B cell (primary cell): Measurements from ENCODE around the gene PEAK1. TPM values are rescaled to one million over a fixed set of nuclear protein-coding genes. Genes with fewer than 3 reads are reported as not detected.
A peak's percentile ranks its signal among the peaks of the same experiment; 100 is the strongest.

Experiments
- ATAC-seq: fragments of 200-7000 bp; cut with Tn5 transposase; one replicate; pipeline ENCODE4 v1.10.0; 2021; ENCODE audit warnings: low read depth, mild to moderate bottlenecking, moderate number of reproducible peaks, moderate library complexity
- CTCF ChIA-PET: fragments of 350-600 bp; sonication (Branson Sonifier 250); formaldehyde crosslinking; loops from one replicate; lab custom pipeline; 2021; ENCODE audit warnings: antibody characterized with exemption, inconsistent platforms; lab: Charles Lee
- POLR2A ChIA-PET: fragments of 350-600 bp; sonication (Branson Sonifier 250); formaldehyde crosslinking; loops from one replicate; lab custom pipeline; 2021; ENCODE audit warnings: antibody characterized with exemption; lab: Charles Lee
- DNase-seq: peaks from one replicate; pipeline ENCODE4 v3.0.0; 2013
- H2AFZ ChIP-seq: 2 replicates; pipeline ENCODE4 v1.6.1; 2012; ENCODE audit warnings: mild to moderate bottlenecking, low read depth, low read length; ENCODE audit not compliant: insufficient read depth, poor library complexity, severe bottlenecking
- H3K27ac ChIP-seq, 2 donors: 1 replicate in 1 of 2; 2 replicates in 1 of 2; pipeline ENCODE4 v1.5.1; 2012 to 2013; ENCODE audit warnings: low read length in 2 of 2, mild to moderate bottlenecking in 2 of 2, moderate library complexity in 1 of 2
- H3K27me3 ChIP-seq, 4 experiments: fragments of 200-600 bp in 1 of 4; sonication (generic) in 1 of 4; replicated peaks in 1 of 4; 1 replicate in 2 of 4; 2 replicates in 2 of 4; pipeline versions ENCODE4 v1.6.1 to v1.7.0; 2013 to 2016; ENCODE audit warnings: low read length in 3 of 4, mild to moderate bottlenecking in 2 of 4, mixed read lengths in 1 of 4, moderate library complexity in 1 of 4; ENCODE audit not compliant: insufficient read depth in 4 of 4, control insufficient read depth in 3 of 4; ENCODE audit errors: control extremely low read depth in 1 of 4
- H3K36me3 ChIP-seq, 2 experiments: replicated peaks in 1 of 2; 1 replicate in 1 of 2; 2 replicates in 1 of 2; pipeline versions ENCODE4 v1.6.1 to v1.7.1; 2013; ENCODE audit warnings: low read length in 1 of 2; ENCODE audit not compliant: insufficient read depth in 2 of 2, control insufficient read depth in 1 of 2; ENCODE audit errors: control extremely low read depth in 1 of 2, extremely low read depth in 1 of 2
- H3K4me1 ChIP-seq, 2 donors: fragments of 200-600 bp in 1 of 2; sonication (generic) in 1 of 2; 1 replicate in 1 of 2; 2 replicates in 1 of 2; pipeline versions ENCODE4 v1.5.1 to v1.6.1; 2013 to 2017; ENCODE audit warnings: low read length in 2 of 2; ENCODE audit not compliant: control insufficient read depth in 2 of 2, insufficient read depth in 2 of 2
- H3K4me2 ChIP-seq: replicated peaks from 2 replicates; pipeline ENCODE3; 2012; ENCODE audit warnings: mild to moderate bottlenecking, low read depth, low read length; ENCODE audit not compliant: poor library complexity, severe bottlenecking
- H3K4me3 ChIP-seq, 5 experiments: fragments of 200-600 bp in 1 of 5; sonication (generic) in 1 of 5; 1 replicate in 3 of 5; 2 replicates in 2 of 5; pipeline versions ENCODE4 v1.5.1 to v1.7.0; 2011 to 2016; ENCODE audit warnings: low read length in 4 of 5, mild to moderate bottlenecking in 4 of 5, low read depth in 2 of 5, control low read depth in 1 of 5, moderate library complexity in 1 of 5; ENCODE audit not compliant: insufficient read depth in 1 of 5; ENCODE audit errors: control extremely low read depth in 1 of 5, extremely low read depth in 1 of 5
- H3K79me2 ChIP-seq: fragments of 200-600 bp; sonication (generic); one replicate; pipeline ENCODE4 v1.6.0; 2016; ENCODE audit warnings: low read length; ENCODE audit not compliant: control insufficient read depth, insufficient read depth
- H3K9ac ChIP-seq: fragments of 200-600 bp; sonication (generic); 2 replicates; pipeline ENCODE4 v1.6.1; 2017; ENCODE audit warnings: mild to moderate bottlenecking, low read length, moderate library complexity
- H3K9me3 ChIP-seq, 3 donors: one replicate each; pipeline versions ENCODE4 v1.6.1 to v1.7.1; 2013; ENCODE audit warnings: low read length in 2 of 3; ENCODE audit not compliant: control insufficient read depth in 2 of 3, insufficient read depth in 1 of 3; ENCODE audit errors: control extremely low read depth in 1 of 3
- H4K20me1 ChIP-seq: 2 replicates; pipeline ENCODE4 v1.6.0; 2012; ENCODE audit warnings: mild to moderate bottlenecking, low read length; ENCODE audit not compliant: insufficient read depth, control insufficient read depth, poor library complexity, severe bottlenecking
- H3K27ac Mint-ChIP-seq: one replicate; pipeline ENCODE4 v1.8.0; 2021; ENCODE audit warnings: mixed read lengths
- H3K27me3 Mint-ChIP-seq: one replicate; pipeline ENCODE4 v1.8.0; 2021; ENCODE audit warnings: mixed read lengths
- H3K4me1 Mint-ChIP-seq: one replicate; pipeline ENCODE4 v1.8.0; 2021; ENCODE audit warnings: mixed read lengths
- H3K4me3 Mint-ChIP-seq: one replicate; pipeline ENCODE4 v1.8.0; 2021; ENCODE audit warnings: mixed read lengths
- H3K9me3 Mint-ChIP-seq: one replicate; pipeline ENCODE4 v1.8.0; 2022; ENCODE audit warnings: mixed read lengths; ENCODE audit not compliant: insufficient read depth
- EZH2 ChIP-seq: IDR thresholded peaks from 2 replicates; pipeline ENCODE4 v1.6.1; 2012; ENCODE audit warnings: borderline replicate concordance, low read depth, mild to moderate bottlenecking, moderate library complexity, low read length; ENCODE audit not compliant: insufficient read depth, poor library complexity, severe bottlenecking
- WGBS: methylation state at CpG from one replicate; pipeline ENCODE4 v1.1.5; 2013; ENCODE audit warnings: missing lambda C conversion rate; ENCODE audit not compliant: insufficient coverage; 5-methylcytosine and 5-hydroxymethylcytosine counted together
- intact Hi-C: fragments of 100-400 bp; cut with micrococcal nuclease; formaldehyde crosslinking; loops from one replicate; pipeline ENCODE4 v1.10.0; 2022
- polyA plus RNA-seq: library from polyadenylated mRNA; depleted of rRNA; stranded (reverse); fragments of >200 nt; gene quantifications from 2 replicates; pipeline ENCODE4 v1.2.3, GENCODE V29; 2012
- total RNA-seq, 2 donors: library from RNA; stranded (reverse); fragments of 120-200 nt in 1 of 2; gene quantifications; 1 replicate in 1 of 2; 2 replicates in 1 of 2; pipeline versions ENCODE4 v1.2.3 to v1.2.4, GENCODE V29; 2013 to 2022
- TF ChIP-seq, protein P1 (sequence below): fragments of 200-600 bp; IDR thresholded peaks from one replicate; pipeline ENCODE4 v1.8.0; 2022; ENCODE audit warnings: antibody characterized with exemption, mild to moderate bottlenecking

The PEAK1 gene
- total and polyA plus RNA-seq, 2 donors (not counting 1 experiment from before 2014, with no cell fraction given), result 13.4 to 38.0 TPM

DNA sequence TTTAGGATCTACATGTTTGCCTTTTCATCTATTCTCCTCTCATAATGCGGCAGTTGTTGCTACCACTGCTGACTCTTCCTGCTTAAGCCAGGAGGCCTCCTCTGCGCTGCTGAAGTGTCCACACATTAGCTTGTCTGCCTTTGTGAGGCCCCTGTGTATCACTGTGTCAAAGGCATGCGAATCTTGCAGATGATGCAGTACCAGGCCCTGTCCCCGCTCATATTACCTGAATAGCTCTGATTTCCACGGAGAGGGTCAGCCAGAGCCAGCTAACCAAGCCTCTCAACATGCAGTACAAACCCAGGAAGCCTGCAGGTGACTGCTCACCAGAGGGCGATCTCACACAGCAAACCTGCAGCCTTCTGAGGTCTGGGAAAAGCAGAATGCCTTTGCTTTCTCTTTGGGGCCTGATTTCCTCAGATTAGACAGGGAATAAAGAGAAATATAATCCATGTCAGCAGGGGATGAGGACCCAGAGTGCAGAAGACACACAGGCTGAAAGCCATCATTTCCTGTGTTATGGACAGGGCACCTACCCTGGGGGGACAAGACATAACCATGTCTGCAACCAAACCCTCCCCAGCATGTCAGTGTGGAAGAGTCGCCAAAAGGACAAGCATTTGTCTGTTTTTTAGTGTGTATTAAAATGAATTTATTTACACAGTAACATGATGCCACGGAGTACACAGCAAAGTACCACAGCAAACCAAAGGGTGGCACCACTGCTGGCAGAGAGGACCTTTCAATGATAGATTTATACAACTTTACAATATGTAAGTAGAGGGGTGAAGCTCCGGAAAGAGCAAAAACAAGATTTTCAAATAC, 312.2 kb downstream of the PEAK1 start:
- ATAC-seq, result peak; percentile 51
- H3K27ac ChIP-seq, result no peak overlapping the region

More for the DNA sequence above, 312.2 kb downstream of the PEAK1 start:
- intact Hi-C loops, result loop anchor here (1.0 kb wide), 2 partner anchors 390 to 436 kb away; no protein-coding TSS in a partner anchor
- Histone ChIP-seq H3K9ac (no peak overlapping the region), H3K36me3 (no peaks in the 10 kb centered on the region), H3K27me3 (no peaks in the 10 kb centered on the region), H3K9me3 (no peaks in the 10 kb centered on the region), H3K79me2 (no peaks in the 10 kb centered on the region), H2AFZ (no peak overlapping the region), H3K4me3 (no peak overlapping the region), H4K20me1 (no peaks in the 10 kb centered on the region), H3K4me1 (peaks cover 3 to 14% of the 10 kb centered on the region in 2 donors), H3K4me2 (no peak overlapping the region)
- ChIA-PET CTCF (interaction anchor here (0.5 to 7.5 kb wide), 19 partner anchors 10 to 435 kb away, joined by 3 to 92 read pairs (median 4); no protein-coding TSS in a partner anchor), POLR2A (interaction anchor here (1.5 kb wide), 1 partner anchor 435 kb away, joined by 3 read pairs; no protein-coding TSS in a partner anchor)
- peak; percentile 60 for DNase-seq
- H3K9me3 Mint-ChIP-seq, result no peaks in the 10 kb centered on the region
- H3K27me3 Mint-ChIP-seq, result no peaks in the 10 kb centered on the region
- peaks cover 11% of the 10 kb centered on the region for H3K4me1 Mint-ChIP-seq
- 71% methylated on average over 6 of the region's 9 CpGs for WGBS
- H3K4me3 Mint-ChIP-seq, result no peak overlapping the region
- TF ChIP-seq, protein P1, sequence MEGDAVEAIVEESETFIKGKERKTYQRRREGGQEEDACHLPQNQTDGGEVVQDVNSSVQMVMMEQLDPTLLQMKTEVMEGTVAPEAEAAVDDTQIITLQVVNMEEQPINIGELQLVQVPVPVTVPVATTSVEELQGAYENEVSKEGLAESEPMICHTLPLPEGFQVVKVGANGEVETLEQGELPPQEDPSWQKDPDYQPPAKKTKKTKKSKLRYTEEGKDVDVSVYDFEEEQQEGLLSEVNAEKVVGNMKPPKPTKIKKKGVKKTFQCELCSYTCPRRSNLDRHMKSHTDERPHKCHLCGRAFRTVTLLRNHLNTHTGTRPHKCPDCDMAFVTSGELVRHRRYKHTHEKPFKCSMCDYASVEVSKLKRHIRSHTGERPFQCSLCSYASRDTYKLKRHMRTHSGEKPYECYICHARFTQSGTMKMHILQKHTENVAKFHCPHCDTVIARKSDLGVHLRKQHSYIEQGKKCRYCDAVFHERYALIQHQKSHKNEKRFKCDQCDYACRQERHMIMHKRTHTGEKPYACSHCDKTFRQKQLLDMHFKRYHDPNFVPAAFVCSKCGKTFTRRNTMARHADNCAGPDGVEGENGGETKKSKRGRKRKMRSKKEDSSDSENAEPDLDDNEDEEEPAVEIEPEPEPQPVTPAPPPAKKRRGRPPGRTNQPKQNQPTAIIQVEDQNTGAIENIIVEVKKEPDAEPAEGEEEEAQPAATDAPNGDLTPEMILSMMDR, result peak; percentile 64
- no peak for TF ChIP-seq EZH2
- H3K27ac Mint-ChIP-seq, result no peak overlapping the region
